ENCODE data around the gene TUBB2B. TPM values are rescaled to one million over a fixed set of nuclear protein-coding genes. Genes with fewer than 3 reads are reported as not detected.

The TUBB2B gene
- total and polyA plus RNA-seq, 10 of the 15 experiments (the other 5 are each of a cell fraction or from before 2014, with no cell fraction given) = 2.6 to 75.2 (median 21.2) TPM

GRCh38 chr6:3261921-3262320, 34.5 kb upstream of the TUBB2B start:
- H3K79me2 ChIP-seq (ENCODE audit: control insufficient read depth, insufficient read depth, low read length) = peaks cover 51% of the 10 kb centered on the region
- H4K20me1 ChIP-seq (ENCODE audit: control insufficient read depth, insufficient read depth) = no peaks in the 10 kb centered on the region
- H3K27me3 ChIP-seq (replicated peaks in 1 of 2; ENCODE audit: control insufficient read depth in 2 of 2, insufficient read depth in 2 of 2, low read length in 1 of 2) = no peaks in the 10 kb centered on the region
- BruUV-seq (replicated peaks) = no TSS peak
- H2AFZ ChIP-seq (ENCODE audit: control insufficient read depth, low read depth, low read length) = no peak overlapping the region
- peaks cover 13 to 15% of the 10 kb centered on the region in 2 experiments for H3K36me3 ChIP-seq (ENCODE audit: control insufficient read depth in 2 of 2, insufficient read depth in 2 of 2, low read length in 1 of 2)
- no peak for FAIRE-seq
- ATAC-seq = no peak
- H3K4me1 ChIP-seq (ENCODE audit: control insufficient read depth, insufficient read depth, low read length) = no peaks in the 10 kb centered on the region
- in situ Hi-C loops (cut with MboI) (no loop called here), intact Hi-C loops (cut with micrococcal nuclease; ENCODE audit: unreplicated experiment) (no loop called here)
- H3K4me3 ChIP-seq = peak overlapping the region; percentile 60; the same call in 1 of the 2 replicates
- RAD21 ChIA-PET (ENCODE audit: unreplicated experiment) = no interaction called here
- H3K4me2 ChIP-seq (ENCODE audit: control insufficient read depth, insufficient read depth) = peak overlapping the region; percentile 59
- POLR2A ChIA-PET = no interaction called here
- WGBS (ENCODE audit: insufficient coverage, insufficient replicate concordance, low lambda C conversion rate, missing lambda C conversion rate) = 73% methylated on average over 8 of the region's 8 CpGs
- no peak overlapping the region; the same call in 1 of the 2 replicates for H3K9ac ChIP-seq (ENCODE audit: control insufficient read depth, insufficient read depth, low read length)
- CTCF ChIA-PET = interaction anchor here (1.4 to 4.4 kb wide), 3 partner anchors 12 to 470 kb away, joined by 3 to 26 read pairs (median 7); no protein-coding TSS in a partner anchor
- SMC1A ChIA-PET (ENCODE audit: uncharacterized antibody, unreplicated experiment) = interaction anchor here (0.5 to 1.4 kb wide), 2 partner anchors 50 to 470 kb away, joined by 3 to 5 read pairs; no protein-coding TSS in a partner anchor
- no peaks in the 10 kb centered on the region; the same call in 2 of the 3 replicates for H3K9me3 ChIP-seq (replicated peaks; ENCODE audit: control insufficient read depth, insufficient read depth, low read length)
- H3K27ac ChIP-seq (ENCODE audit: control insufficient read depth, insufficient read depth) = no peak overlapping the region
- no peak for DNase-seq (ENCODE audit: low read depth, low spot score)
- TF ChIP-seq MYC (IDR thresholded peaks at IDR 0.05; ENCODE audit: insufficient read depth, insufficient read length, insufficient replicate concordance, low read length, severe bottlenecking) = no peak
- no peak for TF ChIP-seq IKZF2 (IDR thresholded peaks at IDR 0.05)
- TF ChIP-seq NR2C1 (IDR thresholded peaks at IDR 0.05) = no peak
- no peak for TF ChIP-seq ETV6 (conservative IDR thresholded peaks at IDR 0.05 in 1 of 2, IDR thresholded peaks at IDR 0.05 in 1 of 2; ENCODE audit: borderline replicate concordance in 1 of 2, low read depth in 1 of 2)
- no peak for TF ChIP-seq ZBTB40 (IDR thresholded peaks at IDR 0.05; ENCODE audit: borderline replicate concordance)
- TF ChIP-seq PAX8 (IDR thresholded peaks at IDR 0.05) = no peak
- TF ChIP-seq IKZF1 (conservative IDR thresholded peaks at IDR 0.05) = no peak
- TF ChIP-seq PRDM15 (CRISPR knock-in tag; IDR thresholded peaks at IDR 0.05) = no peak
- TF ChIP-seq NR2F1 (conservative IDR thresholded peaks at IDR 0.05) = no peak
- TF ChIP-seq RAD51 (IDR thresholded peaks at IDR 0.05) = no peak
- TF ChIP-seq KLF5 (IDR thresholded peaks at IDR 0.05; ENCODE audit: partially characterized antibody) = no peak
- no peak for TF ChIP-seq ZNF217 (IDR thresholded peaks at IDR 0.05)
- no peak for TF ChIP-seq RAD21 (IDR thresholded peaks at IDR 0.05; ENCODE audit: insufficient read depth, low read depth, low read length)
- TF ChIP-seq POLR2AphosphoS5 (IDR thresholded peaks at IDR 0.05; ENCODE audit: low read length) = no peak

All from GM12878 (cell line).